Liver (tissue), 3 donors: ENCODE results near the gene BGN.

Experiments
- CTCF ChIP-seq: fragments of 150-350 bp; IDR thresholded peaks from 2 replicates; pipeline ENCODE4 v1.5.1; 2017; ENCODE audit warnings: improper control_type of control experiment, low read depth, low read length; ENCODE audit not compliant: missing input control
- FOXA1 ChIP-seq: IDR thresholded peaks from 2 replicates; pipeline ENCODE4 v1.6.1; 2016; ENCODE audit warnings: antibody characterized with exemption
- JUND ChIP-seq, 2 donors: IDR thresholded peaks; 2 replicates each; pipeline ENCODE4 v1.6.1; 2016; ENCODE audit warnings: antibody characterized with exemption in 2 of 2
- REST ChIP-seq: IDR thresholded peaks from 2 replicates; pipeline ENCODE4 v1.6.1; 2016; ENCODE audit warnings: antibody characterized with exemption, mild to moderate bottlenecking
- TAF1 ChIP-seq: conservative IDR thresholded peaks from 2 replicates; pipeline ENCODE4 v1.6.1; 2016; ENCODE audit warnings: antibody characterized with exemption, mild to moderate bottlenecking
- donor health status: healthy.
- donor health status: healthy.

GRCh38 chrX:153486171-153486570, 8.6 kb upstream of the BGN start:
- no peak for TF ChIP-seq JUND (IDR thresholded peaks at IDR 0.05)
- TF ChIP-seq FOXA1 = no peak
- TF ChIP-seq CTCF = no peak
- no peak for TF ChIP-seq REST
- TF ChIP-seq TAF1 = no peak
